OCI-M2 (cell line): ENCODE data around the gene POLR1A.

ENCODE experiments used
- DNase-seq: peaks from one replicate; lab custom pipeline; 2025; ENCODE audit not compliant: unreplicated experiment; lab: John Stamatoyannopoulos, UW

Gene POLR1A

GRCh38 chr2:85984788-85985187 lies 120.9 kb downstream of the POLR1A start:
- no peak for DNase-seq

DNA sequence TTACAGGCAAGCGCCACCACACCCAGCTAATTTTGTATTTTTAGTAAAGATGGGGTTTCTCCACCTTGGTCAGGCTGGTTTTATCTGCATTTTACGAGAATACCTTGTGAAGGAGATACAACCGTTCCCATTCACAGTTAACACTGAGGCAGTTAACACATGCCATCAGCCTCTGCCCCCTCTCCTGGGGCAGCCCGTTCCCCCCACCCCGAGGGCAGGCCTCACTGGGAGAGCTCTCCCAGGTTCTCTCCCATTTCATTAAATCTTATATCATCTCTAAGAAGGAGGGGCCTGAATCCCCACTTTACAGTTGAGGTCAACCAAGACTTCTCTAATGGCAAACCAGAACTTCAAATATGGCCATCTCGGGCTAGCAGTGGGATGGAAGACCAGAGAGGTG lies 121.9 kb downstream of the POLR1A start:
- no peak for DNase-seq

DNA sequence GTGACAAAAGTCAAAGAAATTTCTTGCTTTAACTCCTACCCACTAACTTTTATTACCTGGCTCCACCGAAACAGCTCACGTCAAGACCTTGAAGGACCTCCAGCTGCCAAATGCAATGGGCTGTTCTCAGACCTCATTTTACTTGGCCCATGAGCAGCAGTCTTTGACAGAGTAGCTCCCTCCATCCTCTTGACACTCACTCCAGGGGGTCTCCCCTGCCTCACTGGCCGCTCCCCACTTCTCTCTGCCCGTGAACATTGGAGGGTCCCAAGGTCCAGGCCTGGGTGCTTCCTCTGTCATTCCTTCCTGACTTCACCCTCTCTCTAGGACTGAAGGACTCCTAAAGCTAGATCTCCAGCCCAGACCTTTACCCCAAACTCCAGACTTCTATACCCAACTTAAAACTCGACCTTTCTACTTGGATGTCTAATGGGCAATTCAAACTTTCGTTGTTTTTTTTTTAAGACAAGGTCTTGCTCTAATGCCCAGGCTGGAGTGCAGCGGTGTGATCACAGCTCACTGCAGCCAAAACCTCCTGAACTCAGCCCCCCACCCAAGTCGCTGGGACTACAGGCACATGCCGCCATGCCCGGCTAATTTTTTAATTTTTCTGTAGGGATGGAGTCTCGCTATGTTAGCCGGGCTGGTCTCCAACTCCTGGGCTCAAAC lies 124.0 kb downstream of the POLR1A start:
- DNase-seq, result no peak

DNA sequence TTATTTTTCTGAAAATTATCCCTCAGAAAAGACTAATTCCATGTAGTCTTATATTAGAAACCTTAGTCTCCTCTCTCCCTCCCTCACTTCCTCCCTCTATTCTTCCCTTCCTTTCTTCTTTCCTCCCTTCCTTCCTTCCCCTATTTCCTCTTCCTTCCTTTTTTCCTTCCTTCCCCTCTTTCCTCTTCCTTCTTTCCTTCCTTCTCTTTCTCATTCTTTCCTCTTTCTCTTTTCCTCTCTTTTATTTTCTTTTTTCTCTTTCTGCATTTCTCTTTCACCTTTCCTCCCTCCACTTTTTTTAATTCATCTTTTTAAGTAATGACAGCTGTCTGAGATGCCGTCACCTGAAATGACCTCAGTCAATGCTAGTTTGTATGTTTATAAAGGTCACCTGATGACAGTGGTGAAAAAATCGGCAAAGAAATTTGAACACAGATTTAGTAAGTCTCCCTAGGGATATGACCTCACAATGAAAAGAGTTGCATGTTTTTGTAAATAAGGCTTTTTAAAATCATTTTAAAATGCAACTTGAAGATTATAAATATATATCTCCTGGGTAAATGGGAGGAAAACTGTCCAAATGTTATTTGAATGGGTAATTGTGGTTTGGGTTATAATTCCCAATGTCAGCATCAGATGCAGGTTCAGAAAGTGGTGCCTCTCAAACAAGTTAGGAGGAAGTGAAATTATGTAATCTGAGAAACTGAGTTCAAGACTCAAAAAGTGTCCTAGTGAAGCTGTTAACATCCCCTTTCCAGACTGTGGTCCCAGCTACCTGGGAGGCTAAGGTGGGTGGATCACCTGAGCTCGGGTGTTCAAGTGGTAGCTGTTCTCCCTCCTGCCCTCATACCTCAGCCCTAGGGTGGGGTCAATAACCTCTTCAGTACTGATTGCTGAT lies 126.6 kb downstream of the POLR1A start:
- DNase-seq, result no peak

GRCh38 chr2:85976106-85976920 lies 129.4 kb downstream of the POLR1A start:
- no peak for DNase-seq

GRCh38 chr2:85975581-85975980 lies 130.1 kb downstream of the POLR1A start:
- no peak for DNase-seq

DNA sequence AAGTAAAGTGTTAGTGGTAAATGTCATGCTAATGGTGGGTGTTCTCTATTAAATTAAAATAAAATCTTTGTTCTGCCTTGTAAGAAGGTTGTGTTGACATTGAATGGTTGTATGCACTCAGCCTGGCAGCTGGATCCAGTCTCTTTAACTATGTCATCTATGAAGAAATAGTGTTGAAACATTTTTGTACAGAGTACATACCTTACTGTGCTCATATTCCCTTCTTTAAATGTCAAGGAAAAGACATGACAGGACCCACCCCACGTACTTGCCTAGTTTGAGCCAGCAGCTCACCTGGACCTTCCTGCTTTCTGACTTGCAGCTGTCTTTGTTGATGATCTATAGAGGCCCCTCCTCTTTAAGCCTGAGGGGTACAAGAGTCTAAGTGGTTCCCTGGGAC lies 131.3 kb downstream of the POLR1A start:
- no peak for DNase-seq

DNA sequence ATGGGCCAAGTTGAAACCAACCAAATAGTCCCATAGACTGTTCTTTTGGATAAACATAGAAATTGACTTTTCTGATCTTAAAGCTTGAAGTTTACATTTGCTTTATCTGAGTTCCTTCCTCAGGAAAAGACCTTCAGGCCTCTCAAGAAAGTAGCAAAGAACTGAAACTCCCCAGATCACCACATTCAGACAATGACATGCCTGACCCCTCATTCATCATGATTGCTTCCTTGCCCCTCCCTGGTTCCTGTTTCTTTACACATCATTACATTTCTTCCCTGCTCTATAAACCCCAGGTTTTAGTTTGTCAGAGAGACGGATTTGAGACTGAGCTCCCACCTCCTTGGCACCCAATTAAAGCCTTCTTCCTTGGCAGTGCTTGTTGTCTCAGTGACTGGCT lies 133.3 kb downstream of the POLR1A start:
- no peak for DNase-seq

GRCh38 chr2:85971366-85971765 lies 134.3 kb downstream of the POLR1A start:
- no peak for DNase-seq
